ENCODE measurements around the gene DOK5. TPM values are rescaled to one million over a fixed set of nuclear protein-coding genes. Genes with fewer than 3 reads are reported as not detected.

Gene DOK5
- total and polyA plus RNA-seq, 10 of the 15 experiments (the other 5 are each of a cell fraction or from before 2014, with no cell fraction given): 0.03 TPM; not detected in 9

DNA sequence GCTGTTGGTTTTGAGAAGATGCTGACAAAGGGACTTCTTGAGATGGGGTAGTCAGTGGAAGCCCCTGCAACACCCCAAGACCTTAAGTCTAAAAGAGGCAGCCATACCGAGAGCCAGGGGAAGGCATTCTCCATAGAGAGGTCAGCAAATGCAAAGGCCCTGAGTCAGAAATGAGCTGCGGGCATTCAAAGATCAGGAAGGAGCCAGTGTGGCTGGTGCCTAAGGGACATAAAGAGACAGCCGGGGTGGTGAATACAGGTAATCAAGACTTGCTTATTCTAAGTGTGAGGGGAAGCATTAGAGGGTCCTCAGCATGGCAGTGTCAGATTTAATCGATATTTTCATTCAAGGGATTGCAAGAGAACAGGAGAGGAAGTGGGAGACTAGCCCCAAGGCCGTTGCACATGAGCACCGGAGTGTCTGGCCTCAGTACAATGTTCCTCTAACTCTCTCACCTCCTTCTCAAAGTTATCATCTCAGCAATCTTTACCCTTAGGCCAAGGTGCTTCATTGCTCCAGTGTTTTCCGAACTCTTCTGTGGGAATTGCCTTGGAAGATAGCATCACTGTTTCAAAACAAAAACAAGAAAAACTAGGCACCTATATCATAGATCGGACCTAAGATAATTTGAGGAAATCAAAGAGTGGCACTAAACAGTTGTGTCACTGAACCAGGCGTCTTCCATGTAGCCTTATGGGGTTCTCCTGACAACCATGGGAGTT, 173.2 kb downstream of the DOK5 start:
- no TSS peak for BruUV-seq (replicated peaks)
- FAIRE-seq (no peak), DNase-seq (ENCODE audit: low read depth, low spot score) (no peak), ATAC-seq (no peak)
- Histone ChIP-seq H3K79me2 (ENCODE audit: control insufficient read depth, insufficient read depth, low read length) (no peaks in the 10 kb centered on the region), H3K9me3 (replicated peaks; ENCODE audit: control insufficient read depth, insufficient read depth, low read length) (no peaks in the 10 kb centered on the region), H3K4me2 (ENCODE audit: control insufficient read depth, insufficient read depth) (no peak overlapping the region), H3K36me3 (ENCODE audit: control insufficient read depth in 2 of 2, insufficient read depth in 2 of 2, low read length in 1 of 2) (no peaks in the 10 kb centered on the region), H2AFZ (ENCODE audit: control insufficient read depth, low read depth, low read length) (no peak overlapping the region), H3K4me1 (ENCODE audit: control insufficient read depth, insufficient read depth, low read length) (no peaks in the 10 kb centered on the region), H4K20me1 (ENCODE audit: control insufficient read depth, insufficient read depth) (no peaks in the 10 kb centered on the region), H3K27me3 (replicated peaks in 1 of 2; ENCODE audit: control insufficient read depth in 2 of 2, insufficient read depth in 2 of 2, low read length in 1 of 2) (no peaks in the 10 kb centered on the region), H3K27ac (ENCODE audit: control insufficient read depth, insufficient read depth) (no peak overlapping the region), H3K4me3 (no peak overlapping the region), H3K9ac (ENCODE audit: control insufficient read depth, insufficient read depth, low read length) (no peak overlapping the region)
- TF ChIP-seq ETV6 (conservative IDR thresholded peaks at IDR 0.05 in 1 of 2, IDR thresholded peaks at IDR 0.05 in 1 of 2; ENCODE audit: borderline replicate concordance in 1 of 2, low read depth in 1 of 2) (peak in 1 of 2 experiments; percentile 61; a peak in 1 of 4 replicates), DPF2 (IDR thresholded peaks at IDR 0.05) (no peak), ZSCAN29 (IDR thresholded peaks at IDR 0.05) (no peak)
- TF ChIP-seq, protein P1, sequence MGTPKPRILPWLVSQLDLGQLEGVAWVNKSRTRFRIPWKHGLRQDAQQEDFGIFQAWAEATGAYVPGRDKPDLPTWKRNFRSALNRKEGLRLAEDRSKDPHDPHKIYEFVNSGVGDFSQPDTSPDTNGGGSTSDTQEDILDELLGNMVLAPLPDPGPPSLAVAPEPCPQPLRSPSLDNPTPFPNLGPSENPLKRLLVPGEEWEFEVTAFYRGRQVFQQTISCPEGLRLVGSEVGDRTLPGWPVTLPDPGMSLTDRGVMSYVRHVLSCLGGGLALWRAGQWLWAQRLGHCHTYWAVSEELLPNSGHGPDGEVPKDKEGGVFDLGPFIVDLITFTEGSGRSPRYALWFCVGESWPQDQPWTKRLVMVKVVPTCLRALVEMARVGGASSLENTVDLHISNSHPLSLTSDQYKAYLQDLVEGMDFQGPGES (IDR thresholded peaks at IDR 0.05): no peak
- ChIA-PET POLR2A (no interaction called here), RAD21 (ENCODE audit: unreplicated experiment) (interaction anchor here (1.2 kb wide), 1 partner anchor 540 kb away, joined by 3 read pairs; no protein-coding TSS in a partner anchor), SMC1A (ENCODE audit: uncharacterized antibody, unreplicated experiment) (interaction anchor here (0.9 to 2.1 kb wide), 7 partner anchors 10 to 555 kb away, joined by 3 to 10 read pairs (median 4); no protein-coding TSS in a partner anchor), CTCF (interaction anchor here (0.9 to 2.0 kb wide), 17 partner anchors 10 to 549 kb away, joined by 3 to 15 read pairs (median 4); partner anchors contain the start of gene PFDN4)
- 31% methylated on average over 9 of the region's 9 CpGs for WGBS (ENCODE audit: insufficient coverage, insufficient replicate concordance, low lambda C conversion rate, missing lambda C conversion rate)
- intact Hi-C loops (cut with micrococcal nuclease; ENCODE audit: unreplicated experiment): loop anchor here (10.0 kb wide), 1 partner anchor 1094 kb away; no protein-coding TSS in a partner anchor
- in situ Hi-C loops (cut with MboI): loop anchor here (5.0 to 25.0 kb wide), 4 partner anchors 426 to 1086 kb away; no protein-coding TSS in a partner anchor
